H1 (cell line): ENCODE data around the gene CASP5. TPM values are rescaled to one million over a fixed set of nuclear protein-coding genes. Genes with fewer than 3 reads are reported as not detected.

Experiments
- CTCF ChIA-PET: fragments of 300-600 bp; sonication (Branson Sonifier 250); formaldehyde crosslinking; loops from one replicate; lab custom pipeline; 2021; ENCODE audit not compliant: partially characterized antibody; lab: Charles Lee
- POLR2A ChIA-PET: fragments of 300-600 bp; sonication (Branson Sonifier 250); formaldehyde crosslinking; loops from one replicate; lab custom pipeline; 2021; ENCODE audit warnings: inconsistent platforms; ENCODE audit not compliant: partially characterized antibody; lab: Charles Lee
- DNase-seq, 2 experiments: peaks; one replicate each; pipeline versions ENCODE4 v3.0.0 to v3.0.0-alpha.2; 2010 to 2022; ENCODE audit warnings: low spot score in 2 of 2, low read depth in 1 of 2, mixed read lengths in 1 of 2
- FAIRE-seq: peaks from 2 replicates; lab custom pipeline; 2011; peaks lifted over from hg19 to GRCh38; lab: Jason Lieb, UNC
- H2AFZ ChIP-seq: 2 replicates; pipeline ENCODE4 v1.8.1; 2012; ENCODE audit warnings: low read length, inconsistent platforms
- H2AK5ac ChIP-seq: 2 replicates; pipeline ENCODE4 v1.6.1; 2013; ENCODE audit warnings: low read depth, low read length
- H2BK120ac ChIP-seq: replicated peaks from 2 replicates; pipeline ENCODE3; 2013; ENCODE audit warnings: low read depth, low read length, inconsistent platforms
- H2BK12ac ChIP-seq: 2 replicates; pipeline ENCODE4 v1.6.1; 2013; ENCODE audit warnings: low read depth, low read length
- H2BK15ac ChIP-seq: 2 replicates; pipeline ENCODE4 v1.6.1; 2013; ENCODE audit warnings: low read length
- H2BK20ac ChIP-seq: 2 replicates; pipeline ENCODE4 v1.6.1; 2013; ENCODE audit warnings: low read length
- H2BK5ac ChIP-seq: 2 replicates; pipeline ENCODE4 v1.6.1; 2013; ENCODE audit warnings: low read depth, low read length
- H3K14ac ChIP-seq: 2 replicates; pipeline ENCODE4 v1.6.1; 2013; ENCODE audit warnings: inconsistent platforms; ENCODE audit not compliant: insufficient read length
- H3K18ac ChIP-seq: 2 replicates; pipeline ENCODE4 v1.6.1; 2013; ENCODE audit warnings: low read length; ENCODE audit errors: extremely low read depth
- H3K23ac ChIP-seq: 2 replicates; pipeline ENCODE4 v1.6.1; 2013; ENCODE audit warnings: inconsistent platforms; ENCODE audit not compliant: insufficient read length
- H3K23me2 ChIP-seq: 2 replicates; pipeline ENCODE4 v1.6.1; 2013; ENCODE audit warnings: low read depth, low read length
- H3K27ac ChIP-seq: 2 replicates; pipeline ENCODE4 v1.6.1; 2011; ENCODE audit warnings: low read depth, low read length, inconsistent platforms
- H3K27me3 ChIP-seq, 4 experiments: replicated peaks in 1 of 4; 1 replicate in 1 of 4; 2 replicates in 3 of 4; pipeline versions ENCODE4 v1.6.1 to v1.8.1; 2011 to 2013; ENCODE audit warnings: low read length in 3 of 4, mild to moderate bottlenecking in 3 of 4, inconsistent platforms in 2 of 4, mixed read lengths in 2 of 4, moderate library complexity in 1 of 4; ENCODE audit not compliant: control insufficient read depth in 3 of 4, insufficient read depth in 3 of 4; ENCODE audit errors: extremely low read depth in 1 of 4
- H3K36me3 ChIP-seq, 4 experiments: 2 replicates each; pipeline versions ENCODE4 v1.6.1 to v1.8.1; 2011 to 2013; ENCODE audit warnings: mild to moderate bottlenecking in 4 of 4, low read length in 3 of 4, moderate library complexity in 2 of 4, control low read depth in 1 of 4, inconsistent platforms in 1 of 4; ENCODE audit not compliant: insufficient read depth in 4 of 4, control insufficient read depth in 2 of 4
- H3K4ac ChIP-seq: replicated peaks from 2 replicates; pipeline ENCODE3; 2013; ENCODE audit warnings: low read length, low read depth, mixed read lengths, inconsistent platforms; ENCODE audit not compliant: insufficient read length
- H3K4me1 ChIP-seq, 4 experiments: replicated peaks in 1 of 4; 1 replicate in 1 of 4; 2 replicates in 3 of 4; pipeline versions ENCODE4 v1.6.1 to v1.8.1; 2011 to 2013; ENCODE audit warnings: low read length in 3 of 4, inconsistent platforms in 2 of 4, mixed read lengths in 1 of 4; ENCODE audit not compliant: insufficient read depth in 4 of 4, control insufficient read depth in 3 of 4
- H3K4me2 ChIP-seq, 2 experiments: 2 replicates each; pipeline versions ENCODE4 v1.6.1 to v1.8.1; 2011 to 2013; ENCODE audit warnings: low read depth in 2 of 2, low read length in 2 of 2, control low read depth in 1 of 2, inconsistent platforms in 1 of 2, mild to moderate bottlenecking in 1 of 2; ENCODE audit not compliant: insufficient read depth in 1 of 2
- H3K4me3 ChIP-seq, 4 experiments: fragments of 200-600, 300-600 bp in 1 of 4; sonication (generic), shearing (Covaris generic), sonication (Bioruptor Twin) in 1 of 4; 2 replicates each; pipeline versions ENCODE4 v1.5.1 to v1.8.1; 2011 to 2016; ENCODE audit warnings: low read length in 4 of 4, low read depth in 3 of 4, control low read depth in 2 of 4, inconsistent platforms in 2 of 4, mild to moderate bottlenecking in 2 of 4, mixed read lengths in 1 of 4, moderate library complexity in 1 of 4; ENCODE audit not compliant: insufficient read depth in 2 of 4; ENCODE audit errors: extremely low read depth in 1 of 4
- H3K56ac ChIP-seq: replicated peaks from 2 replicates; pipeline ENCODE3; 2013; ENCODE audit warnings: low read depth, mild to moderate bottlenecking, mixed read lengths, low read length, inconsistent platforms; ENCODE audit not compliant: insufficient read length
- H3K79me1 ChIP-seq: 2 replicates; pipeline ENCODE4 v1.6.1; 2013; ENCODE audit warnings: low read depth, low read length, control low read depth
- H3K79me2 ChIP-seq, 2 experiments: 2 replicates each; pipeline versions ENCODE4 v1.6.1 to v1.8.1; 2012 to 2013; ENCODE audit warnings: low read length in 2 of 2, mild to moderate bottlenecking in 2 of 2, inconsistent platforms in 1 of 2; ENCODE audit not compliant: insufficient read depth in 2 of 2, control insufficient read depth in 1 of 2
- H3K9ac ChIP-seq, 4 experiments: replicated peaks in 1 of 4; 1 replicate in 1 of 4; 2 replicates in 3 of 4; pipeline versions ENCODE4 v1.6.1 to v1.8.1; 2011 to 2013; ENCODE audit warnings: low read depth in 3 of 4, low read length in 3 of 4, control low read depth in 2 of 4, mild to moderate bottlenecking in 2 of 4, moderate library complexity in 2 of 4, inconsistent platforms in 1 of 4; ENCODE audit errors: extremely low read depth in 1 of 4
- H3K9me3 ChIP-seq, 2 experiments: 2 replicates each; pipeline versions ENCODE4 v1.6.1 to v1.8.1; 2012 to 2013; ENCODE audit warnings: mild to moderate bottlenecking in 2 of 2, moderate library complexity in 2 of 2, control low read depth in 1 of 2, inconsistent platforms in 1 of 2, low read depth in 1 of 2, low read length in 1 of 2, mixed read lengths in 1 of 2; ENCODE audit not compliant: insufficient read depth in 2 of 2
- H4K20me1 ChIP-seq, 2 experiments: replicated peaks in 1 of 2; 2 replicates each; pipeline versions ENCODE3 to v1.8.1; 2011 to 2013; ENCODE audit warnings: inconsistent platforms in 2 of 2, low read length in 2 of 2, mild to moderate bottlenecking in 1 of 2; ENCODE audit not compliant: insufficient read depth in 2 of 2, control insufficient read depth in 1 of 2
- H4K5ac ChIP-seq: 2 replicates; pipeline ENCODE4 v1.6.1; 2013; ENCODE audit warnings: low read length, low read depth, mixed read lengths, inconsistent platforms; ENCODE audit not compliant: insufficient read length
- H4K8ac ChIP-seq: 2 replicates; pipeline ENCODE4 v1.8.0; 2013; ENCODE audit warnings: mild to moderate bottlenecking, moderate library complexity, low read length, inconsistent platforms; ENCODE audit not compliant: insufficient read depth; ENCODE audit errors: extremely low read depth
- H4K91ac ChIP-seq: replicated peaks from 2 replicates; pipeline ENCODE3; 2013; ENCODE audit warnings: low read length, mixed read lengths, inconsistent platforms; ENCODE audit not compliant: insufficient read length
- RAD21 ChIP-seq, 2 experiments: IDR thresholded peaks in 1 of 2; conservative IDR thresholded peaks in 1 of 2; 2 replicates each; pipeline ENCODE4 v1.6.1; 2011; ENCODE audit warnings: low read depth in 2 of 2, low read length in 2 of 2, improper control_type of control experiment in 1 of 2, inconsistent platforms in 1 of 2, mild to moderate bottlenecking in 1 of 2, moderate library complexity in 1 of 2
- TBP ChIP-seq: IDR thresholded peaks from 2 replicates; pipeline ENCODE4 v1.6.1; 2011; ENCODE audit warnings: low read depth, low read length, improper control_type of control experiment
- TEAD4 ChIP-seq: IDR thresholded peaks from 2 replicates; pipeline ENCODE4 v1.6.1; 2012; ENCODE audit warnings: low read depth, low read length, inconsistent platforms, mixed read lengths
- WGBS, 2 experiments: shearing (Covaris generic) in 1 of 2; methylation state at CpG; one replicate each; pipeline versions ENCODE4 v1.1.6 to v1.1.7; 2013 to 2015; ENCODE audit warnings: low lambda C conversion rate in 2 of 2, mixed read lengths in 2 of 2, inconsistent platforms in 1 of 2, low coverage in 1 of 2, missing lambda C conversion rate in 1 of 2; ENCODE audit not compliant: insufficient replicate concordance in 2 of 2, insufficient coverage in 1 of 2, insufficient read length in 1 of 2; ENCODE audit errors: extremely low coverage in 1 of 2, missing lambda C conversion rate in 1 of 2; 5-methylcytosine and 5-hydroxymethylcytosine counted together
- polyA plus RNA-seq, 7 experiments: library from polyadenylated mRNA; depleted of rRNA in 3 of 7; stranded (reverse) in 5 of 7; unstranded in 2 of 7; fragments of >200 nt in 5 of 7; fragments of 200-250 nt in 2 of 7; gene quantifications; 1 replicate in 5 of 7; 2 replicates in 1 of 7; 4 replicates in 1 of 7; pipeline versions ENCODE4 v1.2.1 to v1.2.3, GENCODE V29; 2011 to 2013; ENCODE audit warnings: missing spikeins in 2 of 7, mixed read lengths in 2 of 7
- total RNA-seq: library from RNA; stranded (reverse); fragmentation: NEBNext Ultra II Directional; extraction: Animal tissue kit (Norgen Biotek cat#: 25700); gene quantifications from 2 replicates; pipeline ENCODE4 v1.2.1, GENCODE V29; 2021
- TF ChIP-seq, protein P1 (sequence below), 3 experiments: IDR thresholded peaks; 1 replicate in 2 of 3; 2 replicates in 1 of 3; pipeline versions ENCODE4 v1.5.1 to v1.6.1; 2011; ENCODE audit warnings: low read length in 3 of 3, mild to moderate bottlenecking in 3 of 3, inconsistent platforms in 2 of 3, low read depth in 1 of 3, moderate library complexity in 1 of 3; ENCODE audit not compliant: insufficient read depth in 1 of 3; ENCODE audit errors: control extremely low read depth in 1 of 3
- TF ChIP-seq, protein P2 (sequence below): IDR thresholded peaks from 2 replicates; pipeline ENCODE4 v1.6.1; 2012; ENCODE audit warnings: inconsistent platforms

Gene CASP5
- total and polyA plus RNA-seq, 2 of the 8 experiments (the other 6 are each of a cell fraction or from before 2014, with no cell fraction given), result not detected

DNA sequence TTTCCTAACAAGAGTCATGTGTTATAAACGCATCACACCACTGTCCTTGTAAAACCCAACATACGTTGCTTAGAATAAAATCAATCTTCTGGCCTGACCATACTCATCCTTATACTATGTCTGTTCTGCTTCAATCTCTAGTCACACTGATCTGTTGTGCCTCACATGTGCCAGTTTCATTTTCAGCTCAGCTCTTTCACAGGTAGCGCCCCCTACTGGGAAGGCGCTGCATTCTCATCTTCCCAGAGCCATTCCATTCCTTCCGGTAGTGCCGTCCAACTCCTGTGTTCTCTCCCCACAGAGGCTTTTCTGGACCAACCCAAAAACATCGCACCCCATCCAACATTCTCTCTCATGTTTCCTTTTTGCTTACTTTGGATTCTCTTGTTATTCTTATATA is 22.2 kb downstream of the CASP5 start:
- no peak overlapping the region for H3K14ac ChIP-seq
- H2BK5ac ChIP-seq, result no peak overlapping the region
- H3K23ac ChIP-seq, result no peak overlapping the region
- H3K79me1 ChIP-seq, result no peaks in the 10 kb centered on the region
- no peak overlapping the region for H3K18ac ChIP-seq
- 0 out of 2 replicates have a peak, but pooled peaks cover 1% of the 10 kb centered on the region for H3K23me2 ChIP-seq
- H4K5ac ChIP-seq, result no peak overlapping the region
- no peak overlapping the region for H2AFZ ChIP-seq
- H3K27ac ChIP-seq, result no peak overlapping the region
- peak; percentile 48 for FAIRE-seq
- no peaks in the 10 kb centered on the region for H4K20me1 ChIP-seq
- TF ChIP-seq, protein P1, sequence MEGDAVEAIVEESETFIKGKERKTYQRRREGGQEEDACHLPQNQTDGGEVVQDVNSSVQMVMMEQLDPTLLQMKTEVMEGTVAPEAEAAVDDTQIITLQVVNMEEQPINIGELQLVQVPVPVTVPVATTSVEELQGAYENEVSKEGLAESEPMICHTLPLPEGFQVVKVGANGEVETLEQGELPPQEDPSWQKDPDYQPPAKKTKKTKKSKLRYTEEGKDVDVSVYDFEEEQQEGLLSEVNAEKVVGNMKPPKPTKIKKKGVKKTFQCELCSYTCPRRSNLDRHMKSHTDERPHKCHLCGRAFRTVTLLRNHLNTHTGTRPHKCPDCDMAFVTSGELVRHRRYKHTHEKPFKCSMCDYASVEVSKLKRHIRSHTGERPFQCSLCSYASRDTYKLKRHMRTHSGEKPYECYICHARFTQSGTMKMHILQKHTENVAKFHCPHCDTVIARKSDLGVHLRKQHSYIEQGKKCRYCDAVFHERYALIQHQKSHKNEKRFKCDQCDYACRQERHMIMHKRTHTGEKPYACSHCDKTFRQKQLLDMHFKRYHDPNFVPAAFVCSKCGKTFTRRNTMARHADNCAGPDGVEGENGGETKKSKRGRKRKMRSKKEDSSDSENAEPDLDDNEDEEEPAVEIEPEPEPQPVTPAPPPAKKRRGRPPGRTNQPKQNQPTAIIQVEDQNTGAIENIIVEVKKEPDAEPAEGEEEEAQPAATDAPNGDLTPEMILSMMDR (IDR thresholded peaks at IDR 0.05; ENCODE audit: control extremely low read depth in 1 of 3, insufficient read depth in 1 of 3, low read depth in 1 of 3, low read length in 3 of 3), result peak; percentile 79 to 92 (median 85)
- TF ChIP-seq RAD21 (IDR thresholded peaks at IDR 0.05 in 1 of 2, conservative IDR thresholded peaks at IDR 0.05 in 1 of 2; ENCODE audit: low read depth in 2 of 2, low read length in 2 of 2), result peak; percentile 69 to 75
- no peak for TF ChIP-seq TBP
- TF ChIP-seq, protein P2, sequence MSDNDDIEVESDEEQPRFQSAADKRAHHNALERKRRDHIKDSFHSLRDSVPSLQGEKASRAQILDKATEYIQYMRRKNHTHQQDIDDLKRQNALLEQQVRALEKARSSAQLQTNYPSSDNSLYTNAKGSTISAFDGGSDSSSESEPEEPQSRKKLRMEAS, result peak; percentile 56
- TF ChIP-seq TEAD4, result 0 out of 2 replicates have a peak, but pooled peaks have one; percentile 21
- peak overlapping the region; percentile 31; the same call in 1 of the 2 replicates for H2BK12ac ChIP-seq
- WGBS, 2 experiments, result 61% methylated on average over 7 of the region's 7 CpGs; no CpG with 5 or more reads in 1 of the 2 experiments
- H3K4me1 ChIP-seq, result no peaks in the 10 kb centered on the region
- H3K27me3 ChIP-seq, result no peaks in the 10 kb centered on the region
- H2BK15ac ChIP-seq, result no peak overlapping the region
- H3K36me3 ChIP-seq, result no peaks in the 10 kb centered on the region
- CTCF ChIA-PET, result interaction anchor here (0.6 to 1.5 kb wide), 12 partner anchors 8 to 712 kb away, joined by 3 to 5 read pairs (median 3); no protein-coding TSS in a partner anchor
- no peak overlapping the region for H4K8ac ChIP-seq
- H3K56ac ChIP-seq, result no peak overlapping the region
- POLR2A ChIA-PET, result no interaction called here
- no peaks in the 10 kb centered on the region for H3K9me3 ChIP-seq
- no peak overlapping the region for H4K91ac ChIP-seq
- H3K4me3 ChIP-seq, result no peak overlapping the region
- no peaks in the 10 kb centered on the region for H3K79me2 ChIP-seq
- DNase-seq, result peak in 1 of 2 experiments; percentile 76
- H3K9ac ChIP-seq, result no peak overlapping the region
- H3K4me2 ChIP-seq, result no peak overlapping the region
- no peak overlapping the region for H2BK120ac ChIP-seq
- H3K4ac ChIP-seq, result no peak overlapping the region
- H2AK5ac ChIP-seq, result no peak overlapping the region
- no peak overlapping the region for H2BK20ac ChIP-seq
